Measurements from ENCODE around the gene BAHCC1. TPM values are rescaled to one million over a fixed set of nuclear protein-coding genes. Genes with fewer than 3 reads are reported as not detected.

The BAHCC1 gene
- total RNA-seq, 2 experiments from 2014 or later, result 0.05 TPM; not detected in 1

- no peak for ATAC-seq
- H3K27me3 Mint-ChIP-seq, result peaks cover 14% of the 10 kb centered on the region
- peak; percentile 45 for DNase-seq
- intact Hi-C loops (cut with DNase I, micrococcal nuclease), result loop anchor here (2.0 to 5.0 kb wide), 3 partner anchors 66 to 494 kb away; partner anchors contain the start of genes BAHCC1 (in 1 of the 2), CHMP6 (in 1 of the 2) and FAAP100 (in 1 of the 2)
- H3K4me3 Mint-ChIP-seq, result peak overlapping the region; percentile 59
- H3K36me3 Mint-ChIP-seq (ENCODE audit: low read depth), result no peaks in the 10 kb centered on the region
- H3K9me3 Mint-ChIP-seq (ENCODE audit: low read depth), result no peaks in the 10 kb centered on the region
- H3K27ac Mint-ChIP-seq, result peak overlapping the region; percentile 32
- ChIA-PET POLR2A (interaction anchor here (0.6 kb wide), 1 partner anchor 139 kb away, joined by 3 read pairs; no protein-coding TSS in a partner anchor), CTCF (interaction anchor here (1.6 kb wide), 1 partner anchor 89 kb away, joined by 3 read pairs; no protein-coding TSS in a partner anchor)
- peaks cover 16% of the 10 kb centered on the region for H3K4me1 Mint-ChIP-seq
Measured at GRCh38 chr17:81486199-81486810, 91.0 kb downstream of the BAHCC1 start.

- ChIA-PET CTCF (no interaction called here), POLR2A (interaction anchor here (0.6 kb wide), 2 partner anchors 140 to 250 kb away, joined by 3 read pairs; no protein-coding TSS in a partner anchor)
- ATAC-seq (no peak), DNase-seq (no peak)
- Mint-ChIP-seq H3K27ac (no peak overlapping the region), H3K36me3 (ENCODE audit: low read depth) (no peaks in the 10 kb centered on the region), H3K27me3 (peaks cover 10% of the 10 kb centered on the region), H3K4me3 (peak overlapping the region; percentile 59), H3K9me3 (ENCODE audit: low read depth) (no peaks in the 10 kb centered on the region), H3K4me1 (peaks cover 11% of the 10 kb centered on the region)
- intact Hi-C loops (cut with DNase I, micrococcal nuclease), result loop anchor here (2.0 to 5.0 kb wide), 3 partner anchors 66 to 495 kb away; partner anchors contain the start of genes BAHCC1 (in 1 of the 2), CHMP6 (in 1 of the 2) and FAAP100 (in 1 of the 2)
Measured at GRCh38 chr17:81487089-81487486, 91.8 kb downstream of the BAHCC1 start.

- peak overlapping the region; percentile 59 for H3K4me3 Mint-ChIP-seq
- peaks cover 6% of the 10 kb centered on the region for H3K27me3 Mint-ChIP-seq
- intact Hi-C loops (cut with DNase I, micrococcal nuclease), result loop anchor here (1.0 to 5.0 kb wide), 5 partner anchors 25 to 495 kb away; partner anchors contain the start of genes FAAP100 (in 2 of the 2), ACTG1 (in 1 of the 2), BAHCC1 (in 1 of the 2) and CHMP6 (in 1 of the 2)
- no peak overlapping the region for H3K27ac Mint-ChIP-seq
- CTCF ChIA-PET, result no interaction called here
- peak; percentile 90 for DNase-seq
- H3K36me3 Mint-ChIP-seq (ENCODE audit: low read depth), result no peaks in the 10 kb centered on the region
- POLR2A ChIA-PET, result interaction anchor here (0.6 kb wide), 1 partner anchor 251 kb away, joined by 3 read pairs; no protein-coding TSS in a partner anchor
- peak; percentile 88 for ATAC-seq
- no peaks in the 10 kb centered on the region for H3K9me3 Mint-ChIP-seq (ENCODE audit: low read depth)
- peaks cover 9% of the 10 kb centered on the region for H3K4me1 Mint-ChIP-seq
Measured at GRCh38 chr17:81487487-81488275, 92.4 kb downstream of the BAHCC1 start.

- H3K27me3 Mint-ChIP-seq, result peaks cover 4% of the 10 kb centered on the region
- H3K36me3 Mint-ChIP-seq (ENCODE audit: low read depth), result no peaks in the 10 kb centered on the region
- peaks cover 7% of the 10 kb centered on the region for H3K4me1 Mint-ChIP-seq
- intact Hi-C loops (cut with DNase I, micrococcal nuclease), result loop anchor here in 1 of 2 experiments (1.0 to 5.0 kb wide), 3 partner anchors 24 to 496 kb away; partner anchors contain the start of genes ACTG1, CHMP6 and FAAP100
- ChIA-PET POLR2A (no interaction called here), CTCF (interaction anchor here (1.1 kb wide), 1 partner anchor 24 kb away, joined by 5 read pairs; no protein-coding TSS in a partner anchor)
- no peak overlapping the region for H3K27ac Mint-ChIP-seq
- ATAC-seq (peak; percentile 28), DNase-seq (peak; percentile 62)
- no peaks in the 10 kb centered on the region for H3K9me3 Mint-ChIP-seq (ENCODE audit: low read depth)
- peak overlapping the region; percentile 59 for H3K4me3 Mint-ChIP-seq
Measured at GRCh38 chr17:81488276-81488860, 93.1 kb downstream of the BAHCC1 start.

GRCh38 chr17:81489012-81489997 lies 94.0 kb downstream of the BAHCC1 start:
- ChIA-PET POLR2A (no interaction called here), CTCF (interaction anchor here (0.6 to 1.1 kb wide), 4 partner anchors 9 to 1413 kb away, joined by 3 to 5 read pairs (median 4); no protein-coding TSS in a partner anchor)
- no peaks in the 10 kb centered on the region for H3K36me3 Mint-ChIP-seq (ENCODE audit: low read depth)
- no peaks in the 10 kb centered on the region for H3K9me3 Mint-ChIP-seq (ENCODE audit: low read depth)
- intact Hi-C loops (cut with DNase I, micrococcal nuclease), result loop anchor here in 1 of 2 experiments (5.0 kb wide), 1 partner anchor 497 kb away; the partner anchor contains the start of gene CHMP6
- H3K4me3 Mint-ChIP-seq, result peak overlapping the region; percentile 59
- H3K27ac Mint-ChIP-seq, result no peak overlapping the region
- peaks cover 7% of the 10 kb centered on the region for H3K4me1 Mint-ChIP-seq
- ATAC-seq (no peak), DNase-seq (no peak)
- peaks cover 4% of the 10 kb centered on the region for H3K27me3 Mint-ChIP-seq

- intact Hi-C loops (cut with DNase I, micrococcal nuclease), result loop anchor here in 1 of 2 experiments (5.0 kb wide), 1 partner anchor 498 kb away; the partner anchor contains the start of gene CHMP6
- Mint-ChIP-seq H3K36me3 (ENCODE audit: low read depth) (no peaks in the 10 kb centered on the region), H3K27me3 (peaks cover 4% of the 10 kb centered on the region), H3K4me1 (peaks cover 7% of the 10 kb centered on the region), H3K9me3 (ENCODE audit: low read depth) (no peaks in the 10 kb centered on the region), H3K4me3 (peak overlapping the region; percentile 39), H3K27ac (no peak overlapping the region)
- ATAC-seq (no peak), DNase-seq (no peak)
- CTCF ChIA-PET, result interaction anchor here (0.5 to 0.6 kb wide), 2 partner anchors 18 to 1414 kb away, joined by 3 read pairs; no protein-coding TSS in a partner anchor
- POLR2A ChIA-PET, result interaction anchor here (0.6 kb wide), 1 partner anchor 318 kb away, joined by 3 read pairs; no protein-coding TSS in a partner anchor
Measured at GRCh38 chr17:81489998-81490992, 95.0 kb downstream of the BAHCC1 start.

- no peak overlapping the region for H3K4me3 Mint-ChIP-seq
- H3K36me3 Mint-ChIP-seq (ENCODE audit: low read depth), result no peaks in the 10 kb centered on the region
- ATAC-seq (no peak), DNase-seq (no peak)
- ChIA-PET POLR2A (no interaction called here), CTCF (no interaction called here)
- no peak overlapping the region for H3K27ac Mint-ChIP-seq
- peaks cover 4% of the 10 kb centered on the region for H3K4me1 Mint-ChIP-seq
- H3K27me3 Mint-ChIP-seq, result peaks cover 3% of the 10 kb centered on the region
- H3K9me3 Mint-ChIP-seq (ENCODE audit: low read depth), result no peaks in the 10 kb centered on the region
- intact Hi-C loops (cut with DNase I, micrococcal nuclease), result no loop called here
Measured at GRCh38 chr17:81491181-81491581, 95.9 kb downstream of the BAHCC1 start.

GRCh38 chr17:81491761-81492160 lies 96.5 kb downstream of the BAHCC1 start:
- ChIA-PET POLR2A (no interaction called here), CTCF (no interaction called here)
- Mint-ChIP-seq H3K36me3 (ENCODE audit: low read depth) (no peaks in the 10 kb centered on the region), H3K9me3 (ENCODE audit: low read depth) (no peaks in the 10 kb centered on the region), H3K4me1 (no peaks in the 10 kb centered on the region), H3K27me3 (peaks cover 2% of the 10 kb centered on the region), H3K4me3 (no peak overlapping the region), H3K27ac (no peak overlapping the region)
- DNase-seq (no peak), ATAC-seq (no peak)
- intact Hi-C loops (cut with DNase I, micrococcal nuclease), result no loop called here

- ChIA-PET POLR2A (no interaction called here), CTCF (interaction anchor here (0.6 kb wide), 1 partner anchor 714 kb away, joined by 4 read pairs; no protein-coding TSS in a partner anchor)
- Mint-ChIP-seq H3K9me3 (ENCODE audit: low read depth) (no peaks in the 10 kb centered on the region), H3K4me1 (no peaks in the 10 kb centered on the region), H3K27me3 (peaks cover 2% of the 10 kb centered on the region), H3K36me3 (ENCODE audit: low read depth) (no peaks in the 10 kb centered on the region), H3K27ac (no peak overlapping the region), H3K4me3 (no peak overlapping the region)
- intact Hi-C loops (cut with DNase I, micrococcal nuclease), result no loop called here
- no peak for DNase-seq
- no peak for ATAC-seq
Measured at GRCh38 chr17:81492202-81492601, 96.9 kb downstream of the BAHCC1 start.

Measured in activated CD4-positive, alpha-beta T cell treated with anti-CD3 and anti-CD28 coated beads for 36 hours (primary cell).